PC-3 (cell line): ENCODE data around the gene SET. TPM values are rescaled to one million over a fixed set of nuclear protein-coding genes. Genes with fewer than 3 reads are reported as not detected.
A peak's percentile ranks its signal among the peaks of the same experiment; 100 is the strongest.

Experiments used
- ATAC-seq: fragments of 200-7000 bp; cut with Tn5 transposase; 2 replicates; pipeline ENCODE4 v1.9.1; 2020; ENCODE audit warnings: mild to moderate bottlenecking, moderate library complexity
- BruUV-seq: library from RNA; stranded (reverse); fragments of 400-500 nt; replicated peaks from 2 replicates; lab custom pipeline; 2021; lab: Mats Ljungman, UMichigan
- CTCF ChIA-PET: fragments of 300-600 bp; sonication (Branson Sonifier 250); formaldehyde crosslinking; loops from one replicate; lab custom pipeline; 2022; ENCODE audit warnings: antibody characterized with exemption; lab: Charles Lee
- POLR2A ChIA-PET: fragments of 300-600 bp; sonication (Branson Sonifier 250); formaldehyde crosslinking; loops from one replicate; lab custom pipeline; 2022; ENCODE audit warnings: antibody characterized with exemption; ENCODE audit not compliant: unreplicated experiment; lab: Charles Lee
- DNase-seq: peaks from one replicate; pipeline ENCODE4 v3.0.0-alpha.2; 2015
- H2AFZ ChIP-seq: fragments of 300-600 bp; sonication (generic); 2 replicates; pipeline ENCODE4 v1.6.0; 2016; ENCODE audit warnings: antibody characterized with exemption, low read length
- H3F3A ChIP-seq: fragments of 300-600 bp; sonication (generic); one replicate; pipeline ENCODE4 v1.6.0; 2017; ENCODE audit warnings: antibody characterized with exemption, low read length, control low read depth, mild to moderate bottlenecking; ENCODE audit not compliant: unreplicated experiment
- H3K27ac ChIP-seq: fragments of 300-600 bp; sonication (generic); 2 replicates; pipeline ENCODE4 v1.5.1; 2016; ENCODE audit warnings: mild to moderate bottlenecking, low read length
- H3K27me3 ChIP-seq: fragments of 300-600 bp; sonication (generic); 2 replicates; pipeline ENCODE4 v1.6.1; 2016; ENCODE audit warnings: low read length, mixed read lengths
- H3K36me3 ChIP-seq: fragments of 300-600 bp; sonication (generic); 2 replicates; pipeline ENCODE4 v1.6.1; 2016; ENCODE audit warnings: low read depth, mixed run types, low read length, mixed read lengths
- H3K4me1 ChIP-seq: fragments of 300-600 bp; sonication (generic); 2 replicates; pipeline ENCODE4 v1.5.1; 2016; ENCODE audit warnings: low read length; ENCODE audit not compliant: insufficient read depth
- H3K4me2 ChIP-seq: fragments of 300-600 bp; sonication (generic); 2 replicates; pipeline ENCODE4 v1.6.0; 2016; ENCODE audit warnings: low read length
- H3K4me3 ChIP-seq: fragments of 300-600 bp; sonication (generic); 2 replicates; pipeline ENCODE4 v1.5.1; 2016; ENCODE audit warnings: mild to moderate bottlenecking, low read length, mixed read lengths
- H3K79me2 ChIP-seq: fragments of 300-600 bp; sonication (generic); 2 replicates; pipeline ENCODE4 v1.6.1; 2017; ENCODE audit warnings: low read length, mixed read lengths
- H3K9ac ChIP-seq: fragments of 300-600 bp; sonication (generic); 2 replicates; pipeline ENCODE4 v1.6.0; 2016; ENCODE audit warnings: mild to moderate bottlenecking, low read length
- H3K9me2 ChIP-seq: fragments of 300-600 bp; sonication (generic); replicated peaks from 2 replicates; pipeline ENCODE4 v1.6.1; 2016; ENCODE audit warnings: mixed run types, low read length, mixed read lengths
- H3K9me3 ChIP-seq: fragments of 300-600 bp; sonication (generic); 2 replicates; pipeline ENCODE4 v1.6.1; 2016; ENCODE audit warnings: low read length, mixed read lengths
- H4K20me1 ChIP-seq: fragments of 300-600 bp; sonication (generic); 2 replicates; pipeline ENCODE4 v1.6.1; 2016; ENCODE audit warnings: low read length, mixed read lengths
- CTCF ChIP-seq: fragments of 300-600 bp; sonication (generic); conservative IDR thresholded peaks from 2 replicates; pipeline ENCODE4 v1.5.1; 2017; ENCODE audit warnings: antibody characterized with exemption, low read depth, mild to moderate bottlenecking, low read length
- EZH2 ChIP-seq: fragments of 300-600 bp; sonication (generic); IDR thresholded peaks from one replicate; pipeline ENCODE4 v1.6.1; 2017; ENCODE audit warnings: antibody characterized with exemption, mild to moderate bottlenecking, low read length; ENCODE audit not compliant: unreplicated experiment
- EZH2phosphoT487 ChIP-seq: fragments of 300-600 bp; sonication (generic); IDR thresholded peaks from 2 replicates; pipeline ENCODE4 v1.6.1; 2018; ENCODE audit warnings: mild to moderate bottlenecking, antibody characterized with exemption, low read length, borderline replicate concordance
- intact Hi-C: fragments of 100-400 bp; cut with micrococcal nuclease; formaldehyde crosslinking; loops from 2 replicates; pipeline ENCODE4 v1.9.0; 2023
- total RNA-seq: library from RNA; depleted of rRNA; stranded (reverse); fragments of >200 nt; gene quantifications from 2 replicates; pipeline ENCODE4 v1.2.3, GENCODE V29; 2014

The SET gene
- total RNA-seq, 1 experiment from 2014 or later, result 647 TPM

- H2AFZ ChIP-seq, result no peak overlapping the region
- no peaks in the 10 kb centered on the region for H3K36me3 ChIP-seq
- H3F3A ChIP-seq, result no peaks in the 10 kb centered on the region
- POLR2A ChIA-PET, result interaction anchor here (0.6 to 0.7 kb wide), 2 partner anchors 10 to 459 kb away, joined by 3 read pairs; no protein-coding TSS in a partner anchor
- intact Hi-C loops, result no loop called here
- TSS peak; percentile 14 for BruUV-seq
- no peak overlapping the region for H3K27ac ChIP-seq
- no peaks in the 10 kb centered on the region for H3K9me3 ChIP-seq
- no peaks in the 10 kb centered on the region for H3K4me1 ChIP-seq
- no peaks in the 10 kb centered on the region for H4K20me1 ChIP-seq
- ATAC-seq (no peak), DNase-seq (no peak)
- no peaks in the 10 kb centered on the region for H3K9me2 ChIP-seq
- TF ChIP-seq CTCF (no peak), EZH2phosphoT487 (no peak), EZH2 (no peak)
- no peak overlapping the region for H3K9ac ChIP-seq
- H3K27me3 ChIP-seq, result no peaks in the 10 kb centered on the region
- H3K4me3 ChIP-seq, result no peak overlapping the region
- no peak overlapping the region for H3K4me2 ChIP-seq
- no peaks in the 10 kb centered on the region for H3K79me2 ChIP-seq
- CTCF ChIA-PET, result no interaction called here
Measured at GRCh38 chr9:128705051-128705965, 16.3 kb downstream of the SET start.

GRCh38 chr9:128706045-128706444 lies 17.0 kb downstream of the SET start:
- ATAC-seq, result no peak
- CTCF ChIA-PET, result no interaction called here
- no peaks in the 10 kb centered on the region for H3K79me2 ChIP-seq
- H3K4me1 ChIP-seq, result no peaks in the 10 kb centered on the region
- H3K4me2 ChIP-seq, result no peak overlapping the region
- H4K20me1 ChIP-seq, result no peaks in the 10 kb centered on the region
- POLR2A ChIA-PET, result no interaction called here
- intact Hi-C loops, result no loop called here
- H3K36me3 ChIP-seq, result no peaks in the 10 kb centered on the region
- no peaks in the 10 kb centered on the region for H3F3A ChIP-seq
- H3K9me3 ChIP-seq, result no peaks in the 10 kb centered on the region
- BruUV-seq, result no TSS peak
- no peak for DNase-seq
- no peak overlapping the region for H2AFZ ChIP-seq
- H3K4me3 ChIP-seq, result no peak overlapping the region
- no peaks in the 10 kb centered on the region for H3K27me3 ChIP-seq
- no peak overlapping the region for H3K27ac ChIP-seq
- no peaks in the 10 kb centered on the region for H3K9me2 ChIP-seq
- no peak overlapping the region for H3K9ac ChIP-seq
- TF ChIP-seq CTCF, result no peak
- TF ChIP-seq EZH2, result no peak
- no peak for TF ChIP-seq EZH2phosphoT487
